Measurements from ENCODE around the gene KCTD5.
"Not testable (repeated sequence)": the region's sequence is repeated elsewhere in the genome, so short reads cannot be mapped to it uniquely, and the experiment has no call there.

GRCh38 chr16:2721634-2722173, 39.4 kb downstream of the KCTD5 start:
- not testable (repeated sequence) for TF ChIP-seq CTCF (IDR thresholded peaks at IDR 0.05; ENCODE audit: insufficient read depth, low read depth, low read length); EZH2 (IDR thresholded peaks at IDR 0.05; ENCODE audit: insufficient read depth, low read length)
